Esophagus muscularis mucosa (tissue), 4 donors: ENCODE results near the gene LIN52.

Experiments used
- EP300 ChIP-seq: sonication (generic); formaldehyde crosslinking; IDR thresholded peaks from one replicate; pipeline ENCODE4 v1.6.1; 2017; ENCODE audit warnings: antibody characterized with exemption
- POLR2A ChIP-seq: fragments of 450-650 bp; IDR thresholded peaks from one replicate; pipeline ENCODE4 v1.6.1; 2017; ENCODE audit warnings: antibody characterized with exemption, moderate library complexity, mild to moderate bottlenecking, low read depth
- POLR2AphosphoS5 ChIP-seq, 2 donors: sonication (generic); formaldehyde crosslinking; IDR thresholded peaks; one replicate each; pipeline ENCODE4 v1.6.1; 2017; ENCODE audit warnings: antibody characterized with exemption in 2 of 2
- TF ChIP-seq, protein P1 (sequence below), 3 experiments: fragments of 200-600 bp in 2 of 3; fragments of 450-650 bp in 1 of 3; sonication (generic) in 2 of 3; IDR thresholded peaks; one replicate each; pipeline ENCODE4 v1.5.1; 2017 to 2019; ENCODE audit warnings: antibody characterized with exemption in 3 of 3, mild to moderate bottlenecking in 2 of 3, moderate library complexity in 1 of 3

DNA sequence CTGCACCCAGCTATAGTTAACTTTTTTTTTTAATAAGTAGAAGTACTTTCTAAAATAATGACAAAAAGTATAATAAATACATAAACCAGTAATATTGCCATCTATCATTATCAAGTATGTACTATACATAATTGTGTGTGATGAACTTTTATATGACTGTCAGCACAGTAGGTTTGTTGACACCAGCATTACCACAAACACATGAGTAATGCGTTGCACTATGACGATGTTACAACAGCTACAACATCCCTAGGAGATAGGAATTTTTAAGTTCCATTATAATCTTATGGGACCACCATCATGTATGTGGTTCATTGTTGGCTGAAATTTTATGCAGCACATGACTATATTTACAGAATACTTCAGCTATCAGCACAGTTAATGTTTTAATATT lies 91.6 kb downstream of the LIN52 start:
- TF ChIP-seq, protein P1, sequence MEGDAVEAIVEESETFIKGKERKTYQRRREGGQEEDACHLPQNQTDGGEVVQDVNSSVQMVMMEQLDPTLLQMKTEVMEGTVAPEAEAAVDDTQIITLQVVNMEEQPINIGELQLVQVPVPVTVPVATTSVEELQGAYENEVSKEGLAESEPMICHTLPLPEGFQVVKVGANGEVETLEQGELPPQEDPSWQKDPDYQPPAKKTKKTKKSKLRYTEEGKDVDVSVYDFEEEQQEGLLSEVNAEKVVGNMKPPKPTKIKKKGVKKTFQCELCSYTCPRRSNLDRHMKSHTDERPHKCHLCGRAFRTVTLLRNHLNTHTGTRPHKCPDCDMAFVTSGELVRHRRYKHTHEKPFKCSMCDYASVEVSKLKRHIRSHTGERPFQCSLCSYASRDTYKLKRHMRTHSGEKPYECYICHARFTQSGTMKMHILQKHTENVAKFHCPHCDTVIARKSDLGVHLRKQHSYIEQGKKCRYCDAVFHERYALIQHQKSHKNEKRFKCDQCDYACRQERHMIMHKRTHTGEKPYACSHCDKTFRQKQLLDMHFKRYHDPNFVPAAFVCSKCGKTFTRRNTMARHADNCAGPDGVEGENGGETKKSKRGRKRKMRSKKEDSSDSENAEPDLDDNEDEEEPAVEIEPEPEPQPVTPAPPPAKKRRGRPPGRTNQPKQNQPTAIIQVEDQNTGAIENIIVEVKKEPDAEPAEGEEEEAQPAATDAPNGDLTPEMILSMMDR (IDR thresholded peaks at IDR 0.05) = no peak
- TF ChIP-seq POLR2AphosphoS5 (IDR thresholded peaks at IDR 0.05) (no peak), POLR2A (no peak), EP300 (no peak)
